Hepatocyte (in vitro differentiated cells): ENCODE data around the gene SERPINE1. TPM values are rescaled to one million over a fixed set of nuclear protein-coding genes. Genes with fewer than 3 reads are reported as not detected.
"Not testable (repeated sequence)": the region's sequence is repeated elsewhere in the genome, so short reads cannot be mapped to it uniquely, and the experiment has no call there.

Source experiments
- DNase-seq: peaks from one replicate; pipeline ENCODE4 v3.0.0-alpha.2; 2016; ENCODE audit warnings: low spot score
- H2AFZ ChIP-seq: fragments of 200-600 bp; sonication (generic); 2 replicates; pipeline ENCODE4 v1.6.0; 2016; ENCODE audit warnings: antibody characterized with exemption, mild to moderate bottlenecking
- H3K27ac ChIP-seq: fragments of 200-600 bp; sonication (generic); 2 replicates; pipeline ENCODE4 v1.5.1; 2016; ENCODE audit warnings: mild to moderate bottlenecking
- H3K27me3 ChIP-seq: fragments of 200-600 bp; sonication (generic); 2 replicates; pipeline ENCODE4 v1.6.1; 2016
- H3K36me3 ChIP-seq: fragments of 200-600 bp; sonication (generic); replicated peaks from 2 replicates; pipeline ENCODE4 v1.5.1; 2016; ENCODE audit warnings: low read depth; ENCODE audit not compliant: insufficient read depth
- H3K4me1 ChIP-seq: fragments of 200-600 bp; sonication (generic); 2 replicates; pipeline ENCODE4 v1.5.1; 2016; ENCODE audit warnings: mild to moderate bottlenecking, moderate library complexity; ENCODE audit not compliant: insufficient read depth
- H3K4me2 ChIP-seq: fragments of 200-600 bp; sonication (generic); 2 replicates; pipeline ENCODE4 v1.6.0; 2016
- H3K4me3 ChIP-seq: fragments of 200-600 bp; sonication (generic); 2 replicates; pipeline ENCODE4 v1.5.1; 2016; ENCODE audit warnings: mild to moderate bottlenecking
- H3K79me2 ChIP-seq: fragments of 200-600 bp; sonication (generic); 2 replicates; pipeline ENCODE4 v1.6.0; 2017; ENCODE audit warnings: mild to moderate bottlenecking
- H3K9me2 ChIP-seq: fragments of 200-600 bp; sonication (generic); replicated peaks from 2 replicates; pipeline ENCODE4 v1.6.0; 2017; ENCODE audit warnings: mild to moderate bottlenecking; ENCODE audit not compliant: insufficient read depth
- H3K9me3 ChIP-seq: fragments of 200-600 bp; sonication (generic); 2 replicates; pipeline ENCODE4 v1.5.1; 2016; ENCODE audit warnings: low read depth, mild to moderate bottlenecking
- H4K20me1 ChIP-seq: fragments of 200-600 bp; sonication (generic); 2 replicates; pipeline ENCODE4 v1.6.0; 2016; ENCODE audit warnings: mild to moderate bottlenecking; ENCODE audit not compliant: insufficient read depth, poor library complexity, severe bottlenecking
- EZH2 ChIP-seq: fragments of 200-600 bp; sonication (generic); IDR thresholded peaks from 2 replicates; pipeline ENCODE4 v1.6.1; 2016; ENCODE audit warnings: antibody characterized with exemption, mild to moderate bottlenecking, borderline replicate concordance
- EZH2phosphoT487 ChIP-seq: fragments of 200-600 bp; sonication (generic); IDR thresholded peaks from one replicate; pipeline ENCODE4 v1.6.1; 2018; ENCODE audit warnings: antibody characterized with exemption, mild to moderate bottlenecking, low read depth, moderate library complexity; ENCODE audit not compliant: unreplicated experiment, severe bottlenecking
- WGBS: methylation state at CpG from one replicate; pipeline ENCODE4 v1.1.6; 2016; ENCODE audit warnings: low lambda C conversion rate; ENCODE audit errors: missing lambda C conversion rate; 5-methylcytosine and 5-hydroxymethylcytosine counted together
- polyA plus RNA-seq: library from polyadenylated mRNA; unstranded; fragments of >200 nt; fragmentation: Nextera tagmentation; extraction: Ambion mirVana; gene quantifications from 2 replicates; pipeline ENCODE4 v1.2.1, GENCODE V29; 2016
- total RNA-seq: library from RNA; depleted of rRNA; stranded (reverse); fragments of >200 nt; gene quantifications from 2 replicates; pipeline ENCODE4 v1.2.3, GENCODE V29; 2014
- TF ChIP-seq, protein P1 (sequence below): fragments of 200-600 bp; sonication (generic); IDR thresholded peaks from 2 replicates; pipeline ENCODE4 v1.5.1; 2016; ENCODE audit warnings: antibody characterized with exemption, mild to moderate bottlenecking; ENCODE audit not compliant: poor library complexity

The SERPINE1 gene
- total and polyA plus RNA-seq, 2 experiments from 2014 or later = 98.2 to 185 TPM

DNA sequence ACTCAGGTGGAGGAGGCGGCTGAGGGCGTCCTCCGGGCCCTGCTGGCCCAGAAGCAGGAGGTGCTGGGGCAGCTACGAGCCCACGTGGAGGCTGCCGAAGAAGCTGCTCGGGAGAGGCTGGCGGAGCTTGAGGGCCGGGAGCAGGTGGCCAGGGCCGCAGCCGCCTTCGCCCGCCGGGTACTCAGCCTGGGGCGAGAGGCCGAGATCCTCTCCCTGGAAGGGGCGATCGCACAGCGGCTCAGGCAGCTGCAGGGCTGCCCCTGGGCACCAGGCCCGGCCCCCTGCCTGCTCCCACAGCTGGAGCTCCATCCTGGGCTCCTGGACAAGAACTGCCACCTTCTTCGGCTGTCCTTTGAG lies 38.9 kb upstream of the SERPINE1 start:
- Histone ChIP-seq H2AFZ (no peak overlapping the region), H3K36me3 (no peaks in the 10 kb centered on the region), H3K9me2 (no peaks in the 10 kb centered on the region), H3K4me1 (peaks cover 8% of the 10 kb centered on the region), H3K4me3 (no peak overlapping the region), H3K27me3 (no peaks in the 10 kb centered on the region), H3K4me2 (no peak overlapping the region), H4K20me1 (no peaks in the 10 kb centered on the region), H3K9me3 (no peaks in the 10 kb centered on the region), H3K27ac (no peak overlapping the region), H3K79me2 (peaks cover 39% of the 10 kb centered on the region)
- WGBS = over 99% methylated on average over 16 of the region's 21 CpGs
- no peak for DNase-seq
- no peak for TF ChIP-seq EZH2phosphoT487
- TF ChIP-seq EZH2 = no peak
- TF ChIP-seq, protein P1, sequence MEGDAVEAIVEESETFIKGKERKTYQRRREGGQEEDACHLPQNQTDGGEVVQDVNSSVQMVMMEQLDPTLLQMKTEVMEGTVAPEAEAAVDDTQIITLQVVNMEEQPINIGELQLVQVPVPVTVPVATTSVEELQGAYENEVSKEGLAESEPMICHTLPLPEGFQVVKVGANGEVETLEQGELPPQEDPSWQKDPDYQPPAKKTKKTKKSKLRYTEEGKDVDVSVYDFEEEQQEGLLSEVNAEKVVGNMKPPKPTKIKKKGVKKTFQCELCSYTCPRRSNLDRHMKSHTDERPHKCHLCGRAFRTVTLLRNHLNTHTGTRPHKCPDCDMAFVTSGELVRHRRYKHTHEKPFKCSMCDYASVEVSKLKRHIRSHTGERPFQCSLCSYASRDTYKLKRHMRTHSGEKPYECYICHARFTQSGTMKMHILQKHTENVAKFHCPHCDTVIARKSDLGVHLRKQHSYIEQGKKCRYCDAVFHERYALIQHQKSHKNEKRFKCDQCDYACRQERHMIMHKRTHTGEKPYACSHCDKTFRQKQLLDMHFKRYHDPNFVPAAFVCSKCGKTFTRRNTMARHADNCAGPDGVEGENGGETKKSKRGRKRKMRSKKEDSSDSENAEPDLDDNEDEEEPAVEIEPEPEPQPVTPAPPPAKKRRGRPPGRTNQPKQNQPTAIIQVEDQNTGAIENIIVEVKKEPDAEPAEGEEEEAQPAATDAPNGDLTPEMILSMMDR = no peak

DNA sequence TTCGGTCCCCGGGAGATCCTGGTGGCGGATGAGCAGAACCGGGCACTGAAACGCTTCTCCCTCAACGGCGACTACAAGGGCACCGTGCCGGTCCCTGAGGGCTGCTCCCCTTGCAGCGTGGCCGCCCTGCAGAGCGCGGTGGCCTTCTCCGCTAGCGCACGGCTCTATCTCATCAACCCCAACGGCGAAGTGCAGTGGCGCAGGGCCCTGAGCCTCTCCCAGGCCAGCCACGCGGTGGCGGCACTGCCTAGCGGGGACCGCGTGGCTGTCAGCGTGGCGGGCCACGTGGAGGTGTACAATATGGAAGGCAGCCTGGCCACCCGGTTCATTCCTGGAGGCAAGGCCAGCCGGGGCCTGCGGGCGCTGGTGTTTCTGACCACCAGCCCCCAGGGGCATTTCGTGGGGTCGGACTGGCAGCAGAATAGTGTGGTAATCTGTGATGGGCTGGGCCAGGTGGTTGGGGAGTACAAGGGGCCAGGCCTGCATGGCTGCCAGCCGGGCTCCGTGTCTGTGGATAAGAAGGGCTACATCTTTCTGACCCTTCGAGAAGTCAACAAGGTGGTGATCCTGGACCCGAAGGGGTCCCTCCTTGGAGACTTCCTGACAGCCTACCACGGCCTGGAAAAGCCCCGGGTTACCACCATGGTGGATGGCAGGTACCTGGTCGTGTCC lies 37.9 kb upstream of the SERPINE1 start:
- Histone ChIP-seq H3K9me2 (no peaks in the 10 kb centered on the region), H3K27me3 (no peaks in the 10 kb centered on the region), H3K9me3 (no peaks in the 10 kb centered on the region), H3K27ac (no peak overlapping the region), H3K4me1 (peaks cover 8% of the 10 kb centered on the region), H3K4me3 (no peak overlapping the region), H3K36me3 (no peaks in the 10 kb centered on the region), H3K79me2 (peaks cover 39% of the 10 kb centered on the region), H2AFZ (no peak overlapping the region), H3K4me2 (no peak overlapping the region), H4K20me1 (no peaks in the 10 kb centered on the region)
- DNase-seq = no peak
- WGBS = 99% methylated on average over 39 of the region's 41 CpGs
- TF ChIP-seq EZH2phosphoT487 = no peak
- TF ChIP-seq, protein P1 = no peak
- TF ChIP-seq EZH2 = no peak

DNA sequence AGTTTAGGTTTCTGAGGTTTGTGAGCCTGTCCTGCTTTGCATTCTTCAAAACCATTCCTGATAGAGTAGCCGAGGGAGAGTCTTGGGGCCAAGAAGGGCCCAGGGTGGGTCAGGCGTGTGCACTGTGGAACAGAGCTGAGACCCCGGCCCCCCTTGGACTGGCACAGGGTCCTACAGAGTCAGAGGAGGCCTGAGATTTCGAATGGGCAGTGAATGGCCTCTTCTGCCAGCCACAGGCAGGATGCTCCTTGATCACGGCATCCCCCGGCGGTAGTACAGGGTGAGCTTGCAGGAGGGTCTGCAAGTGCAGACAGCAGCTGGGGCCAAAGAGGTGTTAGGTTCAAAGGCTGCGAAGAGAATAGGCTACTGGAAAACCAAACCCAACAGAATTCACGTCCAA lies 37.0 kb upstream of the SERPINE1 start:
- H3K4me3 ChIP-seq = no peak overlapping the region
- no peaks in the 10 kb centered on the region for H3K36me3 ChIP-seq
- no peak for TF ChIP-seq EZH2phosphoT487
- TF ChIP-seq, protein P1 = no peak
- TF ChIP-seq EZH2 = no peak
- no peak for DNase-seq
- H3K27me3 ChIP-seq = no peaks in the 10 kb centered on the region
- no peaks in the 10 kb centered on the region for H3K9me3 ChIP-seq
- no peak overlapping the region for H3K27ac ChIP-seq
- H3K9me2 ChIP-seq = no peaks in the 10 kb centered on the region
- peaks cover 39% of the 10 kb centered on the region for H3K79me2 ChIP-seq
- H2AFZ ChIP-seq = no peak overlapping the region
- H3K4me2 ChIP-seq = no peak overlapping the region
- H4K20me1 ChIP-seq = no peaks in the 10 kb centered on the region
- H3K4me1 ChIP-seq = peaks cover 4% of the 10 kb centered on the region
- 96% methylated on average over 9 of the region's 9 CpGs for WGBS

DNA sequence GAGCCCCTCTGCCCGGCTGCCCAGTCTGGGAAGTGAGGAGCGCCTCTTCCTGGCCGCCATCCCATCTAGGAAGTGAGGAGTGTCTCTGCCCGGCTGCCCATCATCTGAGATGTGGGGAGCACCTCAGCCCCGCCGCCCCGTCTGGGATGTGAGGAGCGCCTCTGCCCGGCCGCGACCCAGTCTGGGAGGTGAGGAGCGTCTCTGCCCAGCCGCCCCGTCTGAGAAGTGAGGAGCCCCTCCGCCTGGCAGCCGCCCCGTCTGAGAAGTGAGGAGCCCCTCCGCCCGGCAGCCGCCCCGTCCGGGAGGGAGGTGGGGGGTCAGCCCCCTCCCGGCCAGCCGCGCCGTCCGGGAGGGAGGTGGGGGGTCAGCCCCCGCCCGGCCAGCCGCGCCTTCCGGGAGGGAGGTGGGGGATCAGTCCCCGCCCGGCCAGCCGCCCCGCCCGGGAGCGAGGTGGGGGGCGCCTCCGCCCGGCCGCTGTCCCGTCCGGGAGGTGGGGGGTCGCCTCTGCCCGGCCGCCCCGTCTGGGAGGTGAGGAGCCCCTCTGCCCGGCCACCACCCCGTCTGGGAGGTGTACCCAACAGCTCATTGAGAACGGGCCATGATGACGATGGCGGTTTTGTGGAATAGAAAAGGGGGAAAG lies 34.5 kb upstream of the SERPINE1 start:
- H4K20me1 ChIP-seq, H3K9me2 ChIP-seq, H2AFZ ChIP-seq, H3K4me3 ChIP-seq, DNase-seq, H3K4me1 ChIP-seq, H3K27ac ChIP-seq, H3K27me3 ChIP-seq, H3K4me2 ChIP-seq, H3K9me3 ChIP-seq, H3K36me3 ChIP-seq: not testable (repeated sequence)
- peaks cover 23% of the 10 kb centered on the region for H3K79me2 ChIP-seq
- 98% methylated on average over 9 of the region's 53 CpGs for WGBS
